GM18507 (cell line): ENCODE data around the gene FANCE.
"Not testable (repeated sequence)": the region's sequence is repeated elsewhere in the genome, so short reads cannot be mapped to it uniquely, and the experiment has no call there.

Source experiments
- DNase-seq: peaks from one replicate; pipeline ENCODE4 v3.0.0; 2011; ENCODE audit warnings: low read depth; ENCODE audit not compliant: insufficient read length; ENCODE audit errors: extremely low spot score
- FAIRE-seq: peaks from 2 replicates; lab custom pipeline; 2011; peaks lifted over from hg19 to GRCh38; lab: Jason Lieb, UNC

Gene FANCE

DNA sequence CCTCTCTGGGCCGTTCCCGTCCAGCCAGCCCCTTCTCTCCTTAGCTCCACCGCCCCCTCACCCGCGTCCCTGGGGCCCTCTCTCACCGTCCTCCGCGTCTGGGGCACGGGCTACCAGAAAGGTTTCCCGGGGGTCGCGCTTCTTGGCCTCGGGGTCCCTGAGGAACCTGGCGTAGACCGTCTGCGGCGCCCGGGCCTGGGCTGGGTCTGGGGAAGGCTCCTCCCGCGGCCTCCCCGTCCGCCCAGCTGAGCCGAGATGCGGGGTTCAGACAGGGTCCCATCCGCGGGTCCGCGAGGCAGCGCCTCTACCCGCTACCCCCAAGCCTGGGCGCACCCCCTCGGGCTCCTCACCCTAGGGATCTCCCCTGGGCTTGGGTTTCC is 59.4 kb downstream of the FANCE start:
- no peak for FAIRE-seq
- DNase-seq, result no peak

DNA sequence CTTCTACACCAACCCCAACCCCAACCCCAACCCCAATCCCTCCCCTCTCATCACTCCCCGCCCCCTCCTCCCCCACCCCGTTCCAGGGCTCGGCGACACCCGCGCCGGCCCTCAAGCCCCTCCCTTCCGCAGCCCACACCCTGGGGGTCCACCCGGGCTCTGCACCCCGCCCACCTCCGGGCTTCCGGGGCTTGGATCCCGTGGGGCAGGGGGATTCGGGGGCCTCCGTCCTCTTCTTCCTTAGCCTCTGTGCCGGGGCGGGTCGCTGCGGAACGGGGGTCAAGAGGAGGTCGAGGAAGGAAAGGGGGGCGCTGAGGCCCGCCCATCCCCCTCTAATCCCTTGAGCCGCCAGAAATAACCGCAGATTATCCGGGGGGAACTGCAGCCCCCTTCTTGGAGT is 59.9 kb downstream of the FANCE start:
- DNase-seq (no peak), FAIRE-seq (no peak)

DNA sequence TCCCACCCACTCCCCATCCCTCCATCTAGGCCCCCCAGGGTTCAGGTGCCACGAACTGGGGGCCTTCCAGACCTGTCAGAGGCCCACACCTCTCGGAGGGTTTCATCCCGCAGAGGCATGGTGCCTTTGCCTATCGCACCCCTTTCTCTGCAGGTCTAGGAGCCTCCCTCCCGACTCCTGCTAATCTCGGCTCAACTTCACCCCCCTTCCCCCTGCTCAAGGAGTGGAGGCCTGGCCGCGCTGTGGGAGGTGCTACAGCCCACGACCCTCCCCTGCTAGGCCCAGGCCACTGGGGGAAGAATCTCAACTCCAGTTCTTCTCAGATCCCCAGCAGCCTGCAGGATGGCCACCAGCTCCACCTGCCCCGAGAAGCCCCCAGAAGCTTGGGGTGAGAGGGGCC is 60.6 kb downstream of the FANCE start, which contains the start of gene TULP1:
Gene TULP1, minus strand, starts transcription at position 157 of the 400 bp plus-strand sequence. Its CDS starts 38 bp downstream, at position 119.
- FAIRE-seq, result no peak

DNA sequence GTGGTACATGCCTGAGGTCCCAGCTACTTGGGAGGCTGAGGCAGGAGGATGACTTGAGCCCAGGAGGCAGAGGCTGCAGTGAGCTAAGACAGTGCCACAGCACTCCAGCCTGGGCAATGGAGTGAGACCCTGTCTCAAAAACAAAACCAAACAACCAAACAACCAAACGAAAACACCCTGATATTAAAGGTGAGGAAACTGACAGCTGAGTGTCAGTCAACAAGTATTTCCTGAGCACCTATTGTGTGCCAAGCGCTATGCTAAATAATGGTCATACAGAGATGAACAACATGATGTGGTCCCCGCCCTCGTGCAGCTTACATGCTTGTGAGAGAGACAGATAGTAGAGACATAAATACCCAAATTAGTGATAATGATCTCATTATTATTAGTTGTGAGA is 62.4 kb downstream of the FANCE start:
- FAIRE-seq (no peak), DNase-seq (no peak)

More for the DNA sequence above, 60.6 kb downstream of the FANCE start, which contains the start of gene TULP1:
- no peak for DNase-seq

DNA sequence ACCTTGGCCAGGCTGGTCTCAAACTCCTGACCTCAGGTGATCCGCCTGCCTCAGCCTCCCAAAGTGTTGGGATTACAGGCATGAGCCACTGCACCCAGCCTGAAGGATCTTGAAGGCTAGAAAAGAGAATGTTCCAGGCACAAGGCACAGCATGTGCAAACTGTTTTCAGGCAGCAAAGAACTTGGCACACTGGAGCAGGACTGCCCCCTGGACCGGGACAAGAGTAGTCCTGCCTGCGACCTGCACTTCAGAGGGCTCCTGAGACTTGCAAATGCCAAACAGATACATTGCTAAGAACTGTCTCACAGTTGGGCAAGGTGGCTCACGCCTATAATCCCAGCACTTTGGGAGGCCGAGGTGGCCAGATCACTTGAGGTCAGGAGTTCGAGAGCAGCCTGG is 63.8 kb downstream of the FANCE start:
- FAIRE-seq, DNase-seq: not testable (repeated sequence)
